Activated CD4-positive, CD25-positive, alpha-beta regulatory T cell treated with anti-CD3 and anti-CD28 coated beads, Interleukin-2, amount 50 U/mL, for 72 hours (primary cell): ENCODE data around the gene KCNQ5.
"Not testable (repeated sequence)": the region's sequence is repeated elsewhere in the genome, so short reads cannot be mapped to it uniquely, and the experiment has no call there.

ENCODE experiments used
- DNase-seq: peaks from one replicate; pipeline ENCODE4 v3.0.0; 2021

KCNQ5 gene

GRCh38 chr6:72621291-72622093, at the start of gene KCNQ5:
KCNQ5 (plus strand) TSS chr6:72622064.
- peak; percentile 40 for DNase-seq

- DNase-seq, result no peak
Measured at GRCh38 chr6:72579865-72580264, 42.0 kb upstream of the KCNQ5 start.

GRCh38 chr6:72580281-72580940, 41.5 kb upstream of the KCNQ5 start:
- DNase-seq, result no peak

DNA sequence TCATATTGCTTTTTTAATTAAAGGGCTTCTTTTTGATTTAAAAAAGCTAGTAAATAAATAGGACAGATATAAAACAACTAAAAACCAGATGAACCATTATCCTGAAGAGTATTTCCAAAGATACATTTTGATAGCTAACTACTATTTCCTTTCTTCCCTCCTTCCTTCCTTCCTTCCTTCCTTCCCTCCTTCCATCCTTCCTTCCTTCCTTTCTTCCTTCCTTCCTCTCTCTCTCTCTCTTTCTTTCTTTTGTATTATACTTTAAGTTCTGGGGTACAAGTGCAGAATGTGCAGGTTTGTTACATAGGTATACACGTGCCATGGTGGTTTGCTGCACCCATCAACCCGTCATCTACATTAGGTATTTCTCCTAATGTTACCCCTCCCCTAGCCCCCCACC, 40.9 kb upstream of the KCNQ5 start:
- DNase-seq, result not testable (repeated sequence)

DNA sequence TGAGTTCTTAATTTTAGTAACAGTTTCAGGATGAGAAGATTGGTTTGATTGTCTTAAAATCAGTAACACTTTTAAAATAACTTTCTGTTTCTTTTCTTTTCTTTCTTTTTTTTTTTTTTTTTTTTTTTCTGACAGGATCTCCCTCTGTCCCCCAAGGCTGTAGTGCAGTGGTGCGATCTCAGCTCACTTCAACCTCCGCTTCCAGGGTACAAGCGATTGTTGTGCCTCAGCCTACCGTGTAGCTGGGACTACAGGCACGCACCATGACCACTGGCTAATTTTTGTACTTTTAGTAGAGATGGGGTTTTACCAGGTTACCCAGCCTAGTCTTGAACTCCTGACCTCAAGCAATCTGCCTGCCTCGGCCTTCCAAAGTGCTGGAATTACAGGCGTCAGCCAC, 33.7 kb upstream of the KCNQ5 start:
- DNase-seq, result no peak

DNA sequence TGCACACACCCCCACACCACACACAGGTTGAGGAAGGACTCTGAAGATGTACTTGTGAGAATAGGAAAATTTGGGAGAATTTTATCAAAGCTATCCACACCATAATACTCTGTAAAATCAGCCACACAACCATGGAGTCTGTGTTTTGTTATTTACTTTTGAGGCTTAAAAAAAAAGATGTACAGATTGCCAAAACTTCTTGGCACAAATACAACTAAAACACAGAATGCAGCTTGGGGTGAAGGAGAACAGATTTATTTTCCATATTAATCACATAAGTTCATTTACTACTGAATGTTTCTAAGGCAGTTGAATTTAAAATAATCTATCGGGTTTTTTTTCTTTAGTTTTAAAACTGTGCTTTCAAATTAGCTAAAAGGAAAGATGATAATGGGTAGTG, 32.8 kb upstream of the KCNQ5 start:
- DNase-seq, result no peak

- DNase-seq, result no peak
Measured at GRCh38 chr6:72595812-72596211, 26.1 kb upstream of the KCNQ5 start.

DNA sequence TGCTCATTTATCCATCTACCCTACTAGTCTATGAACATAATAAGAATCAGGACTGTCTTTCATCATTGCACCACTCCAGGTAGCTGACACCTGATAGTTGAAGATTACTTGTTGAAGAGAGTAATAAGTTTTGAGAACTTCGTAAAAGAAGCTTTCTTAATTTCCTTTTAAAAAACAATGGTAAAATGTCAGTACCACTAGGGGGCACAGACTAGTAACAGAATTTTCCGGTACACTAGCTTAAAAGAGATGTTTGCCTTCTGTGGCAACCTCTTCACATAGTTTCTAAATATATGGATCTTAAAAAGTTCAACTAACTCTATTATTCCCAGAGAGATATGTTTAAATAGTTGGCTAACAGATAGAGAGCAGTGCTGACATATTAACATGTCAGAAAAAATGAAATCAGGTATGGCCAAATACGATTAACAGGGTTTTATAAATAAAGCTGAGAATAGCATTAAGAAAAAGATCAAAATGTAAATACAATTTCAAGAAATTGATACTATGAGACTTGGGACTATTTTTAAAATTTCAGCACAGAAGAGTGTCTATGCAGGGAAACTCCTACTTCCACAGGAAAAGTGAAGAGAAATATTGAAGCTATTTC, 5.4 kb upstream of the KCNQ5 start:
- no peak for DNase-seq

DNA sequence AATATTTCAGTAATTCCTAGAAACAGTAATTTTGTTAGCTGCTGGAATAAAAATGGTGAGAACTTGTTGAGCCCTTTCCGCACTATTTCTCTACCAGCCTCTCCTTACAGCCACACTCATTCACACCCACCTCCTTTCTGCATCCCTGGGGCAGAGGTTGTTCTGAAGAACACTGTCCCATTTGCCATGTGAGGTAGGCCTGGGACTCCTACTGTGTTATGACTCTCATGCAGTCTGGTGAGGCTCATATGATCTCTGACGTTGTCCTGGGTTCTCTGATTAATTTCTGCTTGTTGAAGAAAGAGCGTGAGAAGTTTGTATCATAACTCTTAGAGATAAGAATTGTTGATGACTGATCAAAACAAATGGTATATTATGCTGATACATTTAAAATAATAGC, 4.1 kb upstream of the KCNQ5 start:
- DNase-seq, result no peak

GRCh38 chr6:72619883-72620696, 1.8 kb upstream of the KCNQ5 start:
- DNase-seq, result peak; percentile 64

DNA sequence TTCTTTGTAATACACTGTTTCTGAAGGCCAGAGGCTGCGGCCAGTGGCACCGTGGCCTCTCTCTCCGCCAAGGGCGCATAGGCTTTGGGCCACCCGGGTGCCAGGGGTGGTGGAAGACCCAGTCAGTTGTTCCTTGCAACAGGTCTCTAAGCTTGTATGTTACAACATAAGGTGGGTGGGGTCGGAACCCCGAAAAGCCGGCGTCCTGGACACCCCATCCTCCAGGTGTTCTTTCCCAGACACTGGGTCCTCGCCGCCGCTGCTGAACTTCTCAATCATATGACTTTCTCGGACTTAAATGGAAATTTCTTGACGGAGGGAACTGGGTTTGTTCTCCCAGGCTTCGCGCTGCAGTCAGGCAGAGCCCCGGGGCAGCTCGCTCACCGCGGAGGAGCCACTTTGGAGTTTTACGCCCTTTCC, 983 bp upstream of the KCNQ5 start:
- no peak for DNase-seq

DNA sequence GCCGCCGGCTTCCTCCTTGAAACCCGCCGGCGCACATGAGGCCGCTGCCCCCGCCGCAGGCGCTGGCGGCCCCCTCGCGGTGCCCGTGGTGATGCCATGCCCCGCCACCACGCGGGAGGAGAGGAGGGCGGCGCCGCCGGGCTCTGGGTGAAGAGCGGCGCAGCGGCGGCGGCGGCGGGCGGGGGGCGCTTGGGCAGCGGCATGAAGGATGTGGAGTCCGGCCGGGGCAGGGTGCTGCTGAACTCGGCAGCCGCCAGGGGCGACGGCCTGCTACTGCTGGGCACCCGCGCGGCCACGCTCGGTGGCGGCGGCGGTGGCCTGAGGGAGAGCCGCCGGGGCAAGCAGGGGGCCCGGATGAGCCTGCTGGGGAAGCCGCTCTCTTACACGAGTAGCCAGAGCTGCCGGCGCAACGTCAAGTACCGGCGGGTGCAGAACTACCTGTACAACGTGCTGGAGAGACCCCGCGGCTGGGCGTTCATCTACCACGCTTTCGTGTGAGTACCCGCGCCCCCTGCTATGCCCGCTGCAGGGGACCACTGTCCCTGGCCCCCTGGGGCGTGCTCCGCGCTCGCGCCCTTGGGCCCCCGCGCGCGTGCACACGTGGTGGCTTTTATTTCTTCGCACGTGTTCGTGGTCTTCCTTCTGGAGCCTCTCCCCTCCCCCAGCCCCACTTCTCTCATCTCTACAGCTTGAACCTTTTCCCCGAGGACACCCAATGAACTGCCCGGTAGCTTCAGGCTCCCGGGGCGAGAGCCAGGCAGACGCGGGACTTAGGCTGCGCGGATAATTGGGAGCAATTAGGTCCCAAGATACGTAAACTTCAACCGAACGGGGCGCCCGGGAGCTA, 453 bp downstream of the KCNQ5 start:
- DNase-seq, result peak; percentile 53

- no peak for DNase-seq
Measured at GRCh38 chr6:72623808-72624207, 1.9 kb downstream of the KCNQ5 start.

- DNase-seq, result no peak
Measured at GRCh38 chr6:72624557-72625160, 2.8 kb downstream of the KCNQ5 start.

GRCh38 chr6:72626126-72626525, 4.3 kb downstream of the KCNQ5 start:
- no peak for DNase-seq

- DNase-seq, result no peak
Measured at GRCh38 chr6:72627539-72627938, 5.7 kb downstream of the KCNQ5 start.

DNA sequence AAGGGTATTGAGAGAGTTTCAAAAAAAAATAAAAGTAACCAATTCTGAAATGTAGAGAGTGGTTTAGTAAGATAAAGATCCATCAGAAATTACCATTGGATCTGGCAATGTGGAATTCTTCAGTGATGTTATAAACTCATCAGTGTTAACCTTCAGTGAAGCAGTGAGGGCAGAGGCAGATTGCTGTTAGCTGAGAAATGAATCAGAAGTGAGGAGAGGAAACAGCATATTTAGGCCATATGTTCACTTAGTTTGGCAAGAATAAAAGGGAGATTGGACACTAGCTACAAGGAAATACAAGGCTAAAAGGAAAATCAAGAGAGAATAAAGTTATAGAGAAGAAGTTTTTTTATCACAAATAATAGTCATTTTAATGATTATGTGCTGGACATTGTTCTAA, 9.6 kb downstream of the KCNQ5 start:
- DNase-seq, result no peak

GRCh38 chr6:72635636-72636035, 13.8 kb downstream of the KCNQ5 start:
- DNase-seq, result no peak

- no peak for DNase-seq
Measured at GRCh38 chr6:72636215-72636614, 14.4 kb downstream of the KCNQ5 start.

DNA sequence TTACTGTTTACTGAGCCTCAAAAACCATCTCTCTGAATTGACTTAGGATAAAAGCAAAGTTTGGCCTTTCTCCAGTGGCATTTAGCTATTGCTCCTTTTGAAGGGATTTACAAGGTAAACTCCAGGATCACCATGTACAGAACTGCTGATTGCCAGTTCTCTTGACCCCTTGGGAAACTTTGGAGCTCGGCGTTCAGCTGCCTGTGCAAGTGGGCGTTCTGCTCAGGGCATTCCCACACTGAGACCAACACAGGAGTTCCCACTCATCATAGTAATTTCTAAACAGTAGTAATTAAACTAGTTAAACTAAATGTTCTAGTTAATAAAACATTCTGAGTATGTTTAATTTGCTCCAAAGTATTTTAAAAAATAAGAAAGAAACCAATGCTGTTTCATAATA, 14.9 kb downstream of the KCNQ5 start:
- no peak for DNase-seq

DNA sequence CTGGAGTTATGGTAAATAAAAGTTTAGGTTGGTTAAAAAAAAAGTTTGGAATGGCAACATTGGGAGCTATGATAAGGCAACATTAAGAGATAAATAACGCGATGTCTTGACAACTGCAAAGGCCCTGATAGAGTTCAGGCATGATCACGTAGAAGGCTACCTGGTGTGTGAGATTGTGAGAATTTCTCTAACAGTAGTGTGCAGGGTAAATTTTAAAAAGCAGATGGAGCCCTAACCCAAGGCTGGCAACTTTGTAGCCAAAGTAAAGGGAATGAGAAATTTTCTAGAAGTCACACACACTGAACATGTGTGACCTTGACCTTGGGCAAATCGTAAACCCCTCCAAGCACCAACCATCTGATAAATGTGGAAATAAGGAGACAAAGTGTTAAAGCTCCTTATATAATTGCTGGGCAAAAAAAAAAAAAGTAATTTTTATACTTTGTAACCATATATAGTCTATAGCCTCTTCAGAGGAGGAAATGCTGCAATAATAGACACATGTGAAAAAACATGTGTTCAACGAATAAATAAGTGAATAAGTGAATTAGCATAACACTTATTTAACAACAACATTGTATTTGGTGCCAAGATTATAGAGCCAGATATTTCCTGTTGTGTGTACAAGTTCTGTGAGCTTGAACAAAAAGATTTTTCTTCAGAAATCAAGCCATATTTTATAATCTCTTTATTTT, 18.2 kb downstream of the KCNQ5 start:
- no peak for DNase-seq
